ELF-1 (cell line): ENCODE measurements around the gene SGCD.

ENCODE experiments used
- DNase-seq: peaks from one replicate; pipeline ENCODE4 v3.0.0-alpha.2; 2016; ENCODE audit warnings: low read depth, low spot score

The SGCD gene

DNA sequence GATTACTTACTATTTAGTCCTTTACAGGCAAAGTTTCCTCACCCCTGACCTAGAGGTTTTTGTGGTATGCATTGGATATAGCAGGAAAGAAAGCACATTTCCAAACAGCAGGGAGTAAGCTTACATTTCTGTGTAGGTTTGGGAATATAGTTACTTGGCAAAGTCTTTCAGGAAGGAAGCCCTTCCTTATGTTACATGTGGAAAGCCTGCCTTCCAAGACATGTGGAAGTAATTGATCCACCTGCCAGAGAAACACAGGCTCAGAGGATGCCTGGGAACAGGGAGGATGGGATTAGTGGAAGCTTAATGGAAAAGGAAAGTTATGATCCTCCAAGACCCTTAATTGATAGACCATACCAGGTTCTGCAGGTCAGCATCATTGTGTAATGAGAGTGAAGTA, 435.8 kb downstream of the SGCD start:
- no peak for DNase-seq

DNA sequence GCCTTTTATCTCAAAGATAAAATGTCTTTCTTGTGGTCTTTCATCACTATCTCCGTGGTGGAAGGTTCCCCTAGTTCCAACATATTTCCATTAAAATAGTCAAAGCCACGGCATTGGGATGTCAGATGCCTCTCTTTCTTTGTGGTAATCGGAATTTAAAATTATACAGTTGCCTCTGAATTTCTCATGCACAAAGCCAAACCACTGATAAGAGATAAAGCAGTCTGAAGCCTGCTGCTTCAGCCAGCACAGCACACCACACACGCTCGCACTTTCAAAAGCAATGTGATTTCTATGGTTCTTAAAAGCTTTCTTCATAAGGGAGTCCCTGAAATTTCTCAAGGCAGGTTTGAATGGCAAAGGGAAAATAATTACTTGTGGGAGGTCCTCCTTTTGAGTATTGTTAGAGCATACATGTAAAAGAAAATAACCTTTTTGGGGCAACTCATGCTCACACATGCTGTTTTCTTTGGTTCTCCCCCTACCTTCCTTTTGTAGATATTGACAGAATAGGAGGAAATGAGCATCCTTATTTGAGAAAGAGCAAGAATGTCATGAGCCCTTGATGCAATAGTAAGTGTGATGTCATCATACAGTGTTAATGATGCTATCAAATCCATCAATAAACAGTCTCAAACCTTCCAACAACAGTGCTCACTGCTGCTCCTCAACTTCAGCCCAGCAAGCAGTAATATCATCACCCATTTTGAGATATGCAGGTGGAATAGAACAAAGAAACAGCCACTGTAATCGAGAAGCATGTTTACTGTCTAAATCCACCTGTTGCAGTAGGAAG, 437.4 kb downstream of the SGCD start:
- DNase-seq, result no peak

DNA sequence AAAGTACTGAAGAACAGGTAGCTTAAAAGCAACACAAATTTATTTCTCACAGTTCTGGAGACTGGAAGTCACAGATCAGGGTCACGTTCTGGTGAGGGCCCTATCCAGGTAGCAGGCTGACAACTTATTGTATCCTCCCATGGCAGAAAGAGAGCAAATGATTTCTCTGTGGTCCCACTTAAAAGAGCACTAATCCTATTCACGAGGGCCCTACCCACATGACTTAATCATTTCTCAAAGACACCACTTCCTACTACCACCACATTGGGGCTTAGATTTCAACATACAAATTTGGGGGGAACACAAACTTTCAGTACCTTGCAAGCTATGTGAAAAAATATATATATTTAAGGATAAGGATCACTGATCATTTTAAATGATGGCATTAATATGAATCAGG, 447.3 kb downstream of the SGCD start:
- no peak for DNase-seq

DNA sequence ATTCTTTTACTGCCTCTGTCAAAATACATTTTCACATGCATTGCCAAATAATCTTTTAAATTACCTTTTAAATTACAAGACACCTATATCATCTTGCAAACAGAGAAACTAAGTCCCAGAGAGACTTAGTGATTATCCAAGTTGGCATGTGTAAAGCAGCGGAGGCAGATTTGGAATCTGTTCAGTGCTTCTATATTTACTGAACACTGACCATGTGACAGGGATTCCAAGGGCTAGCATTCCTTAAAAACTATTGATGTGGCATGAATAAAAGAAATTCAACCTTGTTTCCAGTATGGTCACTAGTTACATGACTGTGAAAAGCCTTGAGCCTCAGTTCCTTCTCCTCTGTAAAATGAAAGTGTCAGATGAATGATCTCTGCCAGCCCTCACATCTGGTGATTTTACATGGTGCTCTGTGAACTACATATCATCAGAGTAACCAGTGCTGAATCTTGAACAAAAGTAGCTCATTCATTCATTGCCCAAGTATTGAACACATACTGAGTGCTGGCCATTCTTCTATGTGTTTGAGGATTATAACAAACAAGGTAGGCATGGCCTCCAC, 451.3 kb downstream of the SGCD start:
- DNase-seq, result no peak

DNA sequence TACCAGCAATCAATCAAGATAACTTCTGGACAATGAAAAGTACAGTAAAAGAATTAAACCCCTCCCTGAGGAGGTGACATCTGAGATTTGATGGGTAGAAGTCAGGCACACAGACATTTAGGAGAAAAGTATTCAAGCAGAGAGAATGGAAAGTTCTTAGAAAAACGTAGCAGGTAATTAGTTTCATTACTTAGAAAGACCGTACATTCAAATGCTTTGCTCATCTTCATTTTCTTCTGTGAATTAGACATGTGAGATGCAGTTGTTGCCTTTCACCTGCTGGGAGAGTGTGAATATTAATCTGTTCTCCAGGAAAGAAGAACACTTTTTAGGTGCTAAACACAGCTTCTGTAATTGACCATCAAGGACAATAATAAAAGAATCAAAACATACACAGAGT, 451.8 kb downstream of the SGCD start:
- no peak for DNase-seq

DNA sequence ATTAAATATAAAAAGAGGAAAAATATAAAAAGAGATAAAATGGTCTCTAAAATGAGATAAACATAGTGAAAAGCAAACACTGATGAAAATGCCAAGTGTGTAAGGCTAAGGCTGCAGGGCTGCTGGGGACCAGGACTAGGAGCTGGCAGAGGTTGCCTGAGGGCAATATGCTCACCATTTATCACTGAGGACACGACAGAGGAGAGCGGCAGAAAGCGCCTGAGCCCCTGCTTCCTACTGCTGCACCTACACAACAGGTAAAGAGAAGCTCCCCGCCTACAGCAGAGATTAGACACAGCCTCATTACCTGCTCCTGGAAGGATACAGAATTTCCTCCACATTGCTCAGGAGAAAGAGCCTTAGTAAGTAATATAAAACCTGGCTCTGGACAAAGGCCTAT, 452.5 kb downstream of the SGCD start:
- DNase-seq, result peak; percentile 73

DNA sequence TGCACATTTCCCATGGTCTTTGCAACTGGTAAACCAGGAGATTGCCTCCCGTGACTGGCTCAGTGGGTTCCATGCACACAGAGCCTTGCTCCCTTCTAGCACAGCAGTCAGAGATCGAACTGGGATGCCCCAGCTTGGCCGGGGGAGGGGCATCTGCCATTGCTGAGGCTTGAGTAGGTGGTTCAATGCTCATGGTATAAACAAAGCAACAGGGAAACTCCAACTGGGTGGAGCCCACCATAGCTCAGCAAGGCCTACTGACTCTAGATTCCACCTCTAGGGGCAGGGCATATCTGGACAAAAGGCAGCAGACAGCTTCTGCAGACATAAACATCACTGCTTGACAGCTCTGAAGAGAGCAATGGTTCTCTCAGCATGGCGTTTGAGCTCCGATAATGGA, 456.1 kb downstream of the SGCD start:
- no peak for DNase-seq

DNA sequence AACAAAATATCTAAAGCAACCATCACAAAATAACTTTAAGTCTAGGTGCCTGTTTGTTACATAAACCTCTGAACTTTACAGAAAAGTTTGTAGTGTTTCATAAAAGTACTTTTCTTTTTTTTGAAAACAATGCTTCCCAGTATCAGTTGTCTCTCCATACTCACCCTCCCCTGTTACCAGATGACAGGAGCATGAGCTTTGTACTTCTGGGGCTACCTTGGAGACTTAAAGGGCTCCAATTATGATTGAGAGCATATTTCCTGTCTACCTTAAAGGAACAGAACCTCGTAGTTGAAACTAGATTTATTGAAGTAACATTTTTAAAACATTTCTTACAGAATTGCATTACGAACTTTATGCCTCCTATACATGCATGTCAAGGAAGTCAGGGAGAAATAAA, 467.7 kb downstream of the SGCD start:
- DNase-seq, result no peak

DNA sequence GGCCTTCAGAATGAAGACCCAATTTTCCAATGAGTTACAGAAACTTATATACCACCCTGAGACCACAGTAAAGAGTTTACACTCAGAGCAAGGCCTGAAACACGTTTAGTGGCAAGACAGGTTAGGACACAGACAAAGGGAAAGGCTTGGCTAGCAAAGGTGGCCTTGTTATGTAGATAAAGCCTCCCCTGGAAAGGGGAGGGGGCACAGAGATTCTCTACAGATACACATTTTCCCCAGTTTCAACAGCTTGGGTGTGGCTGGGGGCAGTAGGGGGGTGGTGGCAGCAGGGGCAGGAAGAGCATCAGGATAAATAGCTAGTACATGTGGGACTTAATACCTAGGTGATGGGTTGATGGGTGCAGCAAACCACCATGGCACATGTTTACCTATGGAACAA, 471.2 kb downstream of the SGCD start:
- DNase-seq, result peak; percentile 55

DNA sequence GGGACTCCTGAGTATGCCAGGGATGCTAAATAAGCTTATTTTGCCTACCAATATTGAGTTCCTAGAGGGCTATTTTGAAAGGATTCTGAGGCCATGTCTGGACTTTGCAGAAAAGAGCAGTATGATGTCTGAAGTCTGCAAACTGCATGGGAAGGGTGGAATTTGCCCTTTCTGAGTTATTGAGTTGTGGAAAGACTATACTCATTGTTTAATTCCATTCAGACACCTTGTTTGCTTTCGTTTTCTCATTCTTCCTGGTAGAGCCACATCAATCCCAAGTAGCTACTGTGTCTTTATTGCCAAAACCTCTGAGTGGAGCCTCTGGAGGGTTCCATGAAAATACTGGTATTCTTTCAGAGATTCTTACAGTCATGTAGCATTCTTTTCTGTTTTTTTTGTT, 472.2 kb downstream of the SGCD start:
- DNase-seq, result no peak

DNA sequence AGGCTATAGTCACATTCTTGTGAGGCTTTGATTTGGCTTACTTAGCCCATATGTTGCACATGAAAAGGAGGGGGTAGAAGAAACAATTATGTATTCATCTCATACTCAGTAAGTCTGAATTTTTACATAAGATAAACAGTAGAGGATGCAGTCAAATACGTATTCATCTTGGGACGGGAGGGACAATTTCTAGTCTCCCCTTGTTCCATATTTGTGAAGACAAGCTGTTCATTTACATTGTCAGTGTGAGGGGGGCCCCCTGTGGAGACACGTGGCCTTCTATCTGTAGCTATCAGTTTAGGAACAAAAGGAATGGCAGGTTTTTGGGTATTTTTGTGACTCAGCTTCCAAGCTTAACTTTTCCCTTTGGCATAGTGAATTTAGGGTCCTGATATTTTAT, 474.0 kb downstream of the SGCD start:
- DNase-seq, result no peak

DNA sequence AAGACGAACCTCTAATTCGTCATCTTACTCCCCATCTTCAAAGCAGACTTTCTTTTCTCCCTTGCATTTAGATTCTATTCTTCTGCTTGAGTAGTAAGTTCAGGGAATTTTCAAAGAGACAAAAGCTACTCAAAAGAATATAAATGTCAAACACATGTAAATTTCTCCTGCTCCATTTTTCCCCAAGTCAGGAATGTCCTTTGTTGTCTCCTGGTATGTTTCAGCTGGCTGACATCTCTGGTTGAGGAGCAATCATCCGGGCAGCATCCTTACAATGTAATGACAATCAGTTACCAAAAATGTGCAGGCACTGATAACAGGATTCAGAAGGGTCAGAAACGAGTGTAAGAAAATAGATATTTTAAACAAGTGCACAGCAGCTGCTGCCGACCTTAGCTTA, 475.5 kb downstream of the SGCD start:
- no peak for DNase-seq

DNA sequence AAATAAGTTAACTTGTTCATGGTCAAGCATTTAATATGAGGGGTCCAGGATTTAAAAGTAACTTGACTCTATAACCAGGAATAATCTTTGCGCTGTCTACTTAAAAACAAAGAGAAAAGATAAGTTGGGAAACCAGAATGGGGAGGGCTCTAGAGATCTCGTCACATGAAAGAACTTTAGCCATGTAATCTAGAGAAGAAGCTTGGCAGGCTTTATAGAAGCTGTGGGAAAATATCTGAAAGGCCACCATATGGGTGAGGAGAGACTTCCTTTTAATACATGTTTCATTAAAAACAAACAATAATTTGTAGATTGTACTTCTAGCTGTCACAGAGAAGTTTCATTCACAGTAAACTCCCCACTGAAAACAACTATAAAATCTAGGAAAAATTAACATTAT, 476.4 kb downstream of the SGCD start:
- no peak for DNase-seq

DNA sequence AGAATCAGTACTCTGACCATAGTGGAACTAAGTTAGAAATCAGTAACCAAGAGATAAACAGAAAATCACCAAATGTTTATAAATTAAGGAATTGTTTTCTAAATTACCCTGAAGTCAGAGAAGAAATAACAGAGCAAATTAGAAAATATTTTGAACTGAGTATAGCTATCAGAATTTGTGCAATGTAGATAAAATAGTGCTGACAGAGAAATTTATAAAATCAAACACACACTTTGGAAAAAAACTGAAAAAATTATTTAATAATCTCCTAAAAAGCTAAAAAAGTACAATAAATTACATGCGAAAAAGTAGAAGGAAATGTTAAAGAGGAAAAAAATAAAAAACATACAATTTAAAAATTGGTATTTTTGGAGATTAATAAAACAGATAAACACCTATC, 486.0 kb downstream of the SGCD start:
- DNase-seq, result no peak

DNA sequence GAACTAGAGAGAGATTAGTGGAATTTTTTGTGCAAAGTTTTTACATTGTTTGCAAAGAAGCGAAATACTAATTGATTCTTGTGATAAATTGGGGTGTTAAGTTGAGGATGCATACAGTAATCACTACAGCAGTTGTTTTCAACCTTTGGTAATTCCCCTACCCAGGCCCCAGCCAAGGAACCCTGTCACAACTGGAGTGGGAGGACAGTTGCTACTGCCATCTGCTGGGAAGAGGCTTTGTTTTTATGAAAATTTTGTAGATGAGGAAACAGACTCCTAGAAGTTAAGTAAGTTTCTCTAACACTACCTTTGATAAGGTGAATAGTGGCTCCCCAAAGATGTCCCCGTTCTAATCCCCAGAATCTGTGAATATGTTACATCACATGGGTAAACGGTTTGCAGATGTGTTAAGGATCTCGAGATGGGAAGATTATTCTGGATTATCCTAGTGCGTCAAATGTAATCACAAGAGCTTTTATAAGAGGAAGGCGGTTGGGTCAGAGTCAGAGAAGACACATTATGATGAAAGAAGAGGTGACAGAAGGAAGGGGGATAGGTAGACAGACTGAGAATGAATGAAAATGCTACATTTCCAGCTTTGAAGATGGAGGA, 489.1 kb downstream of the SGCD start:
- DNase-seq, result peak; percentile 52
